Hepatic stellate cell (primary cell): ENCODE measurements around the gene SLC25A15.
"Not testable (repeated sequence)": the region's sequence is repeated elsewhere in the genome, so short reads cannot be mapped to it uniquely, and the experiment has no call there.

ENCODE experiments used
- DNase-seq: peaks from one replicate; pipeline ENCODE4 v3.0.0; 2011; ENCODE audit warnings: low spot score

Gene SLC25A15

DNA sequence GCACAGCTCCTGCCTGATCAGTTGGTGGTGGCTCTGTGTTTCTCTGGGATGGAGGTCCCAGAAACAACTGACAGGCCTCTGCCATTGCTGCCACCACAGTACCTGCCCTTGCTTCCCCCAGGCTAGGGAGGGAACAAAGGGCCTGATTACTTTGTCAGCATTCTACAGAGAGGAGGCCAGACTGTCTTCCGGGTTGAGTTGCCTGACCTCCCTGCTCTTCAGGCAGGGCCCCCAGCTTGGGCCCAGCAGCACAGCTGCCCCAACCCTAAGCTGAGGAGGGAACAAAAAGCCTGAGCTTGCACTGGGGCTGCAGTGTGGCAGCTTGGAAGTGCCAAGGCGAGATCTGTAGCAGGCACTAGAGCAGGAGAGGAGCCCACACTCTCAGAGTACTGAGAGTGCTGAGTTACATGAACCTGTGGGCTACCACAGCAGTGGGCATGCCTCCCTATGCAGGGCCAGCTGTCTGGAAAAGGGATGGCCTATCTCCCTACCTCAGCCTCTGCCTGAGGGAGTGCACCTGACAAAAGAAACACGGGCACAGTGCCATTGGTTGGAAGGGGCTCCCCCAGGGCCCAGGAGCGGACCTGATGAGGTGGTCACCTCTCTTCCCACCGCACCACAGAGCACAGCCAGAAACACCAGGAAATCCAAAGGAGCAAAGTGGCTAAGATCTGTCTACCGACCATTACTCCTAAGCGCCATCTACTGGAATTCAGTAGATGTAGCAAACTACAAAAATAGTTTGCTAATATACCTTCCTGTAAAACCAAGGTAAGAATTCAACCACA is 24.4 kb downstream of the SLC25A15 start:
- DNase-seq = peak; percentile 18

DNA sequence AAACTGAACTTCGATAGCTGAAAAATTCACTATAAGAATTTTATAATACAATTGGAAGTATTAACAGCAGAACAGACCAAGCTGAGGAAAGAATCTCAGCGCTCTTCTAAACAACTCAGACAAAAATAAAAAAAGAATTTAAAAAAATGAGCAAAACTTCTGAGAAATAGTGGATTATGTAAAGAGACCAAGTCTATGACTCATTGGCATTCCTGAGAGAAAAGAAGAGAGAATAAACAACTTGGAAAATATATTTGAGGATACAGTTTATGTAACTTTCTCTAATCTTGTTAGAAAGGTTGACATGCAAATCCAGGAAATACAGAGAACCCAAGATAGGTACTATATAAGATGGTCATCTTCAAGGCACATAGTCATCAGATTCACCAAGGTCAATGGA is 25.4 kb downstream of the SLC25A15 start:
- no peak for DNase-seq

GRCh38 chr13:40818926-40819325 is 29.5 kb downstream of the SLC25A15 start:
- no peak for DNase-seq

- no peak for DNase-seq
Observed at GRCh38 chr13:40819797-40820315, 30.4 kb downstream of the SLC25A15 start.

GRCh38 chr13:40839725-40840124 is 50.3 kb downstream of the SLC25A15 start:
- DNase-seq = not testable (repeated sequence)

- DNase-seq = not testable (repeated sequence)
Observed at GRCh38 chr13:40840955-40841354, 51.5 kb downstream of the SLC25A15 start.
